ENCODE results near the gene FAM118B.
A peak's percentile ranks its signal among the peaks of the same experiment; 100 is the strongest.
"Not testable (repeated sequence)": the region's sequence is repeated elsewhere in the genome, so short reads cannot be mapped to it uniquely, and the experiment has no call there.

The FAM118B gene

GRCh38 chr11:126217491-126217890 lies 5.9 kb downstream of the FAM118B start:
- no peak for DNase-seq (ENCODE audit: low spot score)

- DNase-seq (ENCODE audit: low spot score): no peak
Observed at GRCh38 chr11:126219547-126219946, 8.0 kb downstream of the FAM118B start.

GRCh38 chr11:126224647-126225294 lies 13.2 kb downstream of the FAM118B start:
- DNase-seq (ENCODE audit: low spot score): no peak

GRCh38 chr11:126225295-126225665 lies 13.7 kb downstream of the FAM118B start:
- DNase-seq (ENCODE audit: low spot score): no peak

GRCh38 chr11:126226334-126227084 lies 14.9 kb downstream of the FAM118B start:
- no peak for DNase-seq (ENCODE audit: low spot score)

GRCh38 chr11:126229858-126230540 lies 18.4 kb downstream of the FAM118B start:
- no peak for DNase-seq (ENCODE audit: low spot score)

- DNase-seq (ENCODE audit: low spot score): no peak
Observed at GRCh38 chr11:126231725-126232459, 20.3 kb downstream of the FAM118B start.

GRCh38 chr11:126232683-126233082 lies 21.1 kb downstream of the FAM118B start:
- no peak for DNase-seq (ENCODE audit: low spot score)

GRCh38 chr11:126233391-126233790 lies 21.8 kb downstream of the FAM118B start:
- DNase-seq (ENCODE audit: low spot score): no peak

- DNase-seq (ENCODE audit: low spot score): no peak
Observed at GRCh38 chr11:126246636-126247035, 35.1 kb downstream of the FAM118B start.

GRCh38 chr11:126253265-126253664 lies 41.7 kb downstream of the FAM118B start:
- DNase-seq (ENCODE audit: low spot score): no peak

GRCh38 chr11:126254819-126255218 lies 43.2 kb downstream of the FAM118B start:
- no peak for DNase-seq (ENCODE audit: low spot score)

- not testable (repeated sequence) for DNase-seq (ENCODE audit: low spot score)
Observed at GRCh38 chr11:126255507-126255906, 43.9 kb downstream of the FAM118B start.

- DNase-seq (ENCODE audit: low spot score): no peak
Observed at GRCh38 chr11:126256216-126256615, 44.6 kb downstream of the FAM118B start.

GRCh38 chr11:126257144-126257543 lies 45.6 kb downstream of the FAM118B start:
- no peak for DNase-seq (ENCODE audit: low spot score)

GRCh38 chr11:126257764-126258163 lies 46.2 kb downstream of the FAM118B start:
- no peak for DNase-seq (ENCODE audit: low spot score)

- DNase-seq (ENCODE audit: low spot score): no peak
Observed at GRCh38 chr11:126262216-126262615, 50.6 kb downstream of the FAM118B start.

GRCh38 chr11:126263489-126263888 lies 51.9 kb downstream of the FAM118B start:
- no peak for DNase-seq (ENCODE audit: low spot score)

GRCh38 chr11:126265811-126266210 lies 54.2 kb downstream of the FAM118B start:
- peak; percentile 44 for DNase-seq (ENCODE audit: low spot score)

- no peak for DNase-seq (ENCODE audit: low spot score)
Observed at GRCh38 chr11:126267650-126268049, 56.1 kb downstream of the FAM118B start.

GRCh38 chr11:126268361-126268707 lies 56.8 kb downstream of the FAM118B start:
- no peak for DNase-seq (ENCODE audit: low spot score)
